Measurements from ENCODE around the gene PTGER1.

The PTGER1 gene

GRCh38 chr19:14428882-14429416 lies 46.2 kb downstream of the PTGER1 start:
- H3K27ac ChIP-seq: no peak overlapping the region
- no peak for DNase-seq (ENCODE audit: low spot score)
- no peak overlapping the region for H3K4me3 ChIP-seq
- TF ChIP-seq CTCF (IDR thresholded peaks at IDR 0.05): no peak

GRCh38 chr19:14427461-14427860 lies 47.7 kb downstream of the PTGER1 start:
- Histone ChIP-seq H3K27ac (no peak overlapping the region), H3K4me3 (no peak overlapping the region)
- no peak for DNase-seq (ENCODE audit: low spot score)
- TF ChIP-seq CTCF (IDR thresholded peaks at IDR 0.05): no peak

- no peak overlapping the region for H3K27ac ChIP-seq
- no peak overlapping the region for H3K4me3 ChIP-seq
- DNase-seq (ENCODE audit: low spot score): no peak
- no peak for TF ChIP-seq CTCF (IDR thresholded peaks at IDR 0.05)
Measured at GRCh38 chr19:14425696-14426138, 49.4 kb downstream of the PTGER1 start.
